ENCODE measurements around the gene PLXNA4.

The PLXNA4 gene

GRCh38 chr7:132125872-132126595 lies 450.2 kb downstream of the PLXNA4 start:
- DNase-seq = no peak

- DNase-seq = no peak
Observed at GRCh38 chr7:132125096-132125495, 451.2 kb downstream of the PLXNA4 start.

GRCh38 chr7:132124575-132124974 lies 451.7 kb downstream of the PLXNA4 start:
- no peak for DNase-seq

- DNase-seq = no peak
Observed at GRCh38 chr7:132123773-132124172, 452.5 kb downstream of the PLXNA4 start.

GRCh38 chr7:132122901-132123300 lies 453.4 kb downstream of the PLXNA4 start:
- no peak for DNase-seq

- no peak for DNase-seq
Observed at GRCh38 chr7:132121987-132122386, 454.3 kb downstream of the PLXNA4 start.

- no peak for DNase-seq
Observed at GRCh38 chr7:132118641-132119040, 457.6 kb downstream of the PLXNA4 start.

- no peak for DNase-seq
Observed at GRCh38 chr7:132117636-132118035, 458.6 kb downstream of the PLXNA4 start.

GRCh38 chr7:132117181-132117580 lies 459.1 kb downstream of the PLXNA4 start:
- no peak for DNase-seq

- DNase-seq = no peak
Observed at GRCh38 chr7:132116369-132116768, 459.9 kb downstream of the PLXNA4 start.

- no peak for DNase-seq
Observed at GRCh38 chr7:132115758-132116157, 460.5 kb downstream of the PLXNA4 start.

GRCh38 chr7:132115028-132115427 lies 461.2 kb downstream of the PLXNA4 start:
- DNase-seq = no peak

- DNase-seq = no peak
Observed at GRCh38 chr7:132114411-132114810, 461.9 kb downstream of the PLXNA4 start.

GRCh38 chr7:132113536-132114371 lies 462.5 kb downstream of the PLXNA4 start:
- DNase-seq = no peak

GRCh38 chr7:132112657-132113056 lies 463.6 kb downstream of the PLXNA4 start:
- no peak for DNase-seq

GRCh38 chr7:132112106-132112505 lies 464.2 kb downstream of the PLXNA4 start:
- DNase-seq = no peak

GRCh38 chr7:132110692-132111091 lies 465.6 kb downstream of the PLXNA4 start:
- DNase-seq = no peak

- DNase-seq = no peak
Observed at GRCh38 chr7:132109769-132110168, 466.5 kb downstream of the PLXNA4 start.

- DNase-seq = no peak
Observed at GRCh38 chr7:132108563-132108962, 467.7 kb downstream of the PLXNA4 start.

- DNase-seq = no peak
Observed at GRCh38 chr7:132106491-132106890, 469.8 kb downstream of the PLXNA4 start.

GRCh38 chr7:132105096-132105495 lies 471.2 kb downstream of the PLXNA4 start:
- DNase-seq = no peak

- DNase-seq = no peak
Observed at GRCh38 chr7:132103718-132104117, 472.6 kb downstream of the PLXNA4 start.

- no peak for DNase-seq
Observed at GRCh38 chr7:132102942-132103341, 473.3 kb downstream of the PLXNA4 start.

GRCh38 chr7:132102391-132102790 lies 473.9 kb downstream of the PLXNA4 start:
- DNase-seq = no peak
